VCaP (cell line): ENCODE data around the gene HTRA1.

ENCODE experiments used
- H3K27ac ChIP-seq: fragments of 450-650 bp; 2 replicates; pipeline ENCODE4 v1.5.1; 2017
- TF ChIP-seq, protein P1 (sequence below): fragments of 450-650 bp; conservative IDR thresholded peaks from 2 replicates; pipeline ENCODE4 v1.5.1; 2017; ENCODE audit warnings: mild to moderate bottlenecking, moderate library complexity

The HTRA1 gene

DNA sequence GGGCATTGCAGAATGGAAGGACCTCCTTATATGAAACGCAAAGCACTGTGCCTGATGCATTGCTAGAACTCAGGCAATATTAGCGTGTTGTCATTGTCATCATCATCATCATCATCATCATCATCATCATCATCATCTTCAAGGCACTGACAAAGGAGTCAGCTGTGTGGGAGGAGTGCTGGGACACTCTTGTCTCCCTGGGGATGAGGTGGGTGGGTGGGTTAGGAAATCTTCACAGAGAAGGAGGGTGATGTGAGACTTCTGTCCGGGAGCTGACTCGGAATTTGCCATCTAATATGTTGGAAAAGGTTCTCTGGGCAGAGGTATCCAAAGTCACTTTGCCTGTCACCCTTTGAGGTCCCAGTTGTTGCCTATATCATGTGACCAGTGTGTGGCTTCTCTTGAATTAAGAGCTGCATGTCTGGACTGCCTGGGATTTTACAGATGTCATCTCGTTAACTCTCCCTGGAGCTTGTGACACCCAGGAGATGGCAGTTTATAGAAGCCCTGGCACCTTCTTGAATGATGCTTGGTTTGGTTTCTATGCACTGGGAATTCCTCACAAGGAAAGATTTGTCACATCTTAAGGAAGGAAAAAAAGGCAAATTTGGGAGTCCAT is 7.1 kb downstream of the HTRA1 start:
- TF ChIP-seq, protein P1, sequence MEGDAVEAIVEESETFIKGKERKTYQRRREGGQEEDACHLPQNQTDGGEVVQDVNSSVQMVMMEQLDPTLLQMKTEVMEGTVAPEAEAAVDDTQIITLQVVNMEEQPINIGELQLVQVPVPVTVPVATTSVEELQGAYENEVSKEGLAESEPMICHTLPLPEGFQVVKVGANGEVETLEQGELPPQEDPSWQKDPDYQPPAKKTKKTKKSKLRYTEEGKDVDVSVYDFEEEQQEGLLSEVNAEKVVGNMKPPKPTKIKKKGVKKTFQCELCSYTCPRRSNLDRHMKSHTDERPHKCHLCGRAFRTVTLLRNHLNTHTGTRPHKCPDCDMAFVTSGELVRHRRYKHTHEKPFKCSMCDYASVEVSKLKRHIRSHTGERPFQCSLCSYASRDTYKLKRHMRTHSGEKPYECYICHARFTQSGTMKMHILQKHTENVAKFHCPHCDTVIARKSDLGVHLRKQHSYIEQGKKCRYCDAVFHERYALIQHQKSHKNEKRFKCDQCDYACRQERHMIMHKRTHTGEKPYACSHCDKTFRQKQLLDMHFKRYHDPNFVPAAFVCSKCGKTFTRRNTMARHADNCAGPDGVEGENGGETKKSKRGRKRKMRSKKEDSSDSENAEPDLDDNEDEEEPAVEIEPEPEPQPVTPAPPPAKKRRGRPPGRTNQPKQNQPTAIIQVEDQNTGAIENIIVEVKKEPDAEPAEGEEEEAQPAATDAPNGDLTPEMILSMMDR, result no peak

DNA sequence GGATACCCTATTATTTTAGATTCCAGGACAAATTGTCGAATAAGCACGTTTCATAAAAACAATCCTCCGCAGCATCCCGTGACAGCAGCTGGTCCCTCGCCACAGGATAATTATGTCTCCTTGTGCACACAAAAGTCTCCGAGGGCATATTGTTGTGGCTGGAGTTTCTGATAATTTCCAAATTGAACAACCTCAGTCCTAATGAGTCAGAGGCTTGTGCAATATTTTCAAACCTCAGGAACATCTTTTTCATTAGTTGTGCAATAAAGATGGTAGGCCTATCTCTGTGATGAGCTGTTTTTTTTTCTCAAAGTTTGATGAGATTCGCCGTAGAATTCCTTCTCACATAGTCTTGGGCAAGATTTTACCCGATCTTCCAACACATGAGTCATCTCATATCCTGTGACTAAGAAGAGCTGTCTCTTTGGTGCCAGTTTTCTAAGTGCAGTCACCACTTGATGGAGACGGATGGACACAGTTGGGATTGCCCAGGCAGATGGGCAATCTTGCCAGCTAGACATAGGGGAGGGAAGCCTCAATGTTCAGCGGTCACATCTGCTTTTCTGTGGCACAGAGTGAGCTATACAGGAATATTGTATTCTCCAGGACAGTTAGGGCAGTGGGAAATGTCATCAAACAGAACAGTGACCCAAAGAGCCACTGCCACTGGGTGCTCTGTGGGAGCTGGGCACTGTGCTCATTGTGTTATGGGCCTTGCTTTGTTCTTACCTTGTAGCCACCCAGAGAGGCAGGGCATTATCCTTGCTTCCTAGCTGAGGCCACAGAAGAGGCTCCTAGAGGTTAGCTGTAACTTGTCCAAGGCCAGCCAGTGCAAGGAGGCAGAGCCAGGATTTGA is 7.8 kb downstream of the HTRA1 start:
- no peak overlapping the region for H3K27ac ChIP-seq
- TF ChIP-seq, protein P1, result no peak

More for the DNA sequence above, 7.1 kb downstream of the HTRA1 start:
- no peak overlapping the region for H3K27ac ChIP-seq

DNA sequence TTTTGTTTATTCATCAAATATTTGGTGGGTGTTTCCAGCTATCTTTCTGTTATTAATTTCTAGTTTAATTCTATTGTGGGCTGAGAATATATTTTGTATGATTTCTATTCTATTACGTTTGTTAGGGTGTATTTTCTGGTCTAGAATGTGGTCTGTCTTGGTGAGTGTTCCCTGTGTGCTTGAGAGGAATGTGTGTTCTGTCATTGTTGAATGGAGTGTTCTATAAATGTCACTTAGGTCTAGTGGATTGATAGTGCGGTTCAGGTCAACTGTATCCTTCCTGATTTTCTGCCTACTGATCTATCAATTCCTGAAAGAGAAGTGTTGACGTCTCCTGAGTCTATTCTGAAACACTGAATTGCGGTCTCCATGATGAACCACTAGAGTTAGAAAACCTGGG is 8.5 kb downstream of the HTRA1 start:
- TF ChIP-seq, protein P1, result no peak
- H3K27ac ChIP-seq, result no peak overlapping the region

DNA sequence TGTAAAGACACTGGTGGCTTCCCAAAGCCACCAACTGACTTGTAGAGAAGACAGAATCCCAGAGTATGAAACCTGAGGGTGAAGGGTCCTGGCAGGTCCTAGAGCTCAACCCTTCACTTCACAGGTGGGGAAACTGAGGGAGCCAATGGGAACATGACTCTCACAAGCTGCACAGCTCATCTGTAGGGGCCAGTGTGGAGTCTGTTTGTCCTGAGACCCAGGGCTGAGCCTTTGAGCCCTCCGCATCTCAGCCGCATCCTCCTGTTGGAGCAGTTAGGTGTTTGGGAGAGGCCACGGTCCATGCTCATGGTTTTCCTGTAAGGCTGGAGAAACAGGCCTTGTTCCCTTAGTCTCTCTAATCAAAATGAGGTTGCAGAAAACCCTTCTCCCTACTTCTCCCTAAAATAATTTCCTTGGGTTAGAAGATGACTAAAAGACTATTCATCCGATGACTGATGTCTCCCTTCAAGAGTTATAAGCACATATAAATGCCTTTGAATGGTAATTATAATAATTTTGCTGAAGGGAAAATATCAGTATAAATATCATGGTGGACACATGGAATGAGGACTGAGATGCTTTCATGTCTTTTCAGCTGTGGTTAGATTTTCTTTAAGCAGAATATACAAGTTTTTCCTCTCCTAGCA is 10.3 kb downstream of the HTRA1 start:
- H3K27ac ChIP-seq, result no peak overlapping the region
- TF ChIP-seq, protein P1, result no peak

DNA sequence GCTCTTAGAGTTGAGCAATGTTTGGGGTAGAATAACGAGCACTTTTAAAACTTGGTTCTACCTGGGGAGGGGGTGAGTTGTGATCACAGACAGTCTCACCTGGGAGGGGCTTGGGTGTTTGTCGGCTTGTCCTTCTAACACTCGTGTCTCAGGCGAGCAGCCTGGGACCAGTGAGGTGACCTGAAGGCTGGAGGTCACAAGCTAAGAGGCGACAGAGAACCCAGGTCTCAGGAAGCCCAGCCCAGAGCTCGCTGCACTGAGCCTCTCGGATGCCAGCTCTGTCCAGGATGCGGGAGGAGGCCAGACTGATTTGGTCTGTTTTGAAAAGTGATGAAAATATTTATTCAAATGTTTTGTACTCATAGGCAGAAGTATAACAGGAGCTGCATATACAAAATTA is 11.8 kb downstream of the HTRA1 start:
- H3K27ac ChIP-seq, result no peak overlapping the region
- TF ChIP-seq, protein P1, result no peak

DNA sequence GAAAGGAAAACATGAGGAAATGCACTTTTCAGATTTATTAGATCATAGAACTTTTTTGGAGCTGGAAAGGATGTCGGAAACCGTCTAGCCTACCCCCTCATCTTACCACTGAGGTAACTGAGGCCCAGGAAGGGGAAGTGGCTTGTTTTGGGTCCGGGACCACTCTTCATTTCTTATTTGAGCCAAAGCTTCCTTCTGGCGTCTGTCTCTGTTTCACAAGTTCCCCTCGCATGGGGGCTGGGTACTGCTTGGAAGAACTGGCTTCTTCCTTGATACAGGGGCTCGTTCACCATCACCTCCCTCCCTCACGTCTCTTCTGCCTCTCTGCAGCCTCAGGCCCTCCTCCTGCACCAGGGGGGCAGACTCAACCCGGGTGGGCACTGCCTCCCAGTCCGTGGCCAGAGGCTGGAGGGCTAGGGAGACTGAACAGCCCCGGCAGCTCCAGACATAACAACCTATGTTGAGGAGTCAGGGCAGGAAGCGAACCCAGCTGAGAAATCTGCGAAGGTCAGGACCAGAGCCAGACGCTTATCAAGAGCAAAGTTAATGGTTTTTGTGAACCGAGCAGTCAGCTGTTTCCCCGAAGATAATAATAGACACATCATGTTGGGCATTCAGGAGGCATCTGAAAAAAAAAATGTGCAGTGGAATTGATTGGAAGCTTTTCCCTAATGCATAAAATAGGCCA is 12.9 kb downstream of the HTRA1 start:
- TF ChIP-seq, protein P1, result no peak
- no peak overlapping the region for H3K27ac ChIP-seq

DNA sequence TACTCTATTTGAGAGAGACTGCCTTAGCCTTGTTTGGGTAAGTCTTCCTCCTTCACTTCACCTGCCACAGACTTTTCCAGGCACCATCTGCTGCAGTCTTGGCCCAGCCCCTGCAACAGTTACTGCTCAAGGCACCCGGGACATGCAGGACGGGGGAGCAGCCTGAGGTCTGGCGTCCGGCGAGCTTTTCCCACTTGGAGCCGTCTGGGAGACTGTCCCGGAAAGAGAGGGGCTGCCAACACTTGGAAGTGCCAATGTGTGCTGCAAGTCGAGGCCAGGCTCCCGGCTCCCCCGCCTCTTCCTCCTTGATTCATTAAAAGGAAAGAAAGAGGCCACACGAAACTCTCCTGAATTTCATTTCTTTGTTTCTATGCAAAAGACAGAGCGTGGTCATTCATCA is 13.7 kb downstream of the HTRA1 start:
- H3K27ac ChIP-seq, result no peak overlapping the region
- TF ChIP-seq, protein P1, result no peak
